Adipocyte (in vitro differentiated cells): ENCODE data around the gene TRIM34.
"Not testable (repeated sequence)": the region's sequence is repeated elsewhere in the genome, so short reads cannot be mapped to it uniquely, and the experiment has no call there.

Experiments used
- DNase-seq: peaks from one replicate; pipeline ENCODE4 v3.0.0-alpha.2; 2015; ENCODE audit warnings: low read depth
- H3K27me3 ChIP-seq: replicated peaks from 2 replicates; pipeline ENCODE4 v1.7.0; 2013; ENCODE audit warnings: mild to moderate bottlenecking, low read length, moderate library complexity; ENCODE audit not compliant: control insufficient read depth, insufficient read depth
- H3K36me3 ChIP-seq: 2 replicates; pipeline ENCODE4 v1.7.0; 2013; ENCODE audit warnings: low read length, mild to moderate bottlenecking, moderate library complexity; ENCODE audit not compliant: control insufficient read depth, insufficient read depth, severe bottlenecking
- H3K4me1 ChIP-seq: 2 replicates; pipeline ENCODE4 v1.7.0; 2013; ENCODE audit warnings: mild to moderate bottlenecking, low read length, moderate library complexity; ENCODE audit not compliant: control insufficient read depth, insufficient read depth
- H3K4me3 ChIP-seq: 2 replicates; pipeline ENCODE4 v1.7.0; 2013; ENCODE audit warnings: mild to moderate bottlenecking, low read length, moderate library complexity
- H3K9ac ChIP-seq: 2 replicates; pipeline ENCODE4 v1.7.0; 2013; ENCODE audit warnings: mild to moderate bottlenecking, low read length, moderate library complexity
- H3K9me3 ChIP-seq: 2 replicates; pipeline ENCODE4 v1.7.0; 2013; ENCODE audit warnings: mild to moderate bottlenecking, low read length, moderate library complexity; ENCODE audit not compliant: control insufficient read depth

The TRIM34 gene

DNA sequence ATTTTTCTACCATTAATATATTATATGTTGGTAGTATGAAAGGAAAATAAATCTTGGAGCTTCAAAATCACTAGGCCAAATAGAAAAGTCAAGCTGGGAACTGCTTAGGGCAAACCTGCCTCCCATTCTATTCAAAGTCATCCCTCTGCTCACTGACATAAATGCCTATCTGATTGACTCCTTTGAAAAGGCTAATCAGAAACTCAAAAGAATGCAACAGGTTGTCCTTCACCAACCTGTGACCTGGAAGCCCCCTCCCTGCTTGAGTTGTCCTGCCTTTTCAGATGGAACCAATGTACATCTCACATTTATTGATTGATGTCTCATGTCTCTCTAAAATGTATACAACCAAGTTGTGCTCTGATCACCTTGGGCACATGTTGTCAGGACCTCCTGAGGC lies 3.2 kb upstream of the TRIM34 start:
- Histone ChIP-seq H3K9ac (peak overlapping the region; percentile 56), H3K27me3 (no peaks in the 10 kb centered on the region), H3K36me3 (no peaks in the 10 kb centered on the region), H3K9me3 (no peaks in the 10 kb centered on the region), H3K4me1 (peaks cover 41% of the 10 kb centered on the region), H3K4me3 (no peak overlapping the region)
- DNase-seq = no peak

DNA sequence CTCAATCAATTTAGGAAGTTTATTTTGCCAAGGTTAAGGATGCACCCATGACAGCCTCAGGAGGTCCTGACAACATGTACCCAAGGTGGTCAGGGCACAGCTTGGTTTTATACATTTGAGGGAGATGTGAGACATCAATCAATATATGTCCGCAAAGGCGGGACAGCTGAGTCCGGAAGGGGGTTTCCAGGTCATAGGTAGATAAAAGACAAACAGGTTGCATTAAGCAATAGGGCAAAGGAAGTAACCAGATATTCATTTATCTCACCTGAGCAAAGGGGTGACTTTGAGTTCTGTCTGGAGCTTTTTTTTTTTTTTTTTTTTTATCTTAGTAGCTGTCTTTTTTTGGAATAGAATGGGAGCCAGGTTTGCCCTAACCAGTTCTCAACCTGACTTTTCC lies 2.0 kb upstream of the TRIM34 start:
- peaks cover 41% of the 10 kb centered on the region for H3K4me1 ChIP-seq
- H3K9me3 ChIP-seq = no peaks in the 10 kb centered on the region
- no peaks in the 10 kb centered on the region for H3K36me3 ChIP-seq
- no peak for DNase-seq
- H3K27me3 ChIP-seq = no peaks in the 10 kb centered on the region
- no peak overlapping the region for H3K9ac ChIP-seq
- H3K4me3 ChIP-seq = no peak overlapping the region

DNA sequence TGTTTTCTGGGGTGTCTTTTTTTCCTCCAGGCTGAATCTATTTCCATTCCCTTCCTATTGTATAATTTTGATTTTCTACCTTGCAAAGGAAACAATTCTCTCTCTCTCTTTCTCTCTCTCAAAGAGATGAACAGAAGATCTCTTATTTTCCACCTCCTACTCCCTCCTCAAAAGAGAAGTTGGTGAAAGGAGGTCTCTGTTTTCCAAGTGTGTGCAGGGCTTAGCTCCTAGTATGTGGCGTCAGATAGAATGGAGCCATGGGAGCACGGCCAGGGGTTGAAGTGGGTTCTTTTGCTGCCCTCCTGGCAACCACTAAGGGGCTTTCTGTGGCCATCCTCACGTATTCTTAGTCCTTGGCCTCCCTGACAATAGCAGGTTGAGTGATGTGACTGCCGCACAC lies 480 bp downstream of the TRIM34 start:
- peak overlapping the region; percentile 92 for H3K4me3 ChIP-seq

DNA sequence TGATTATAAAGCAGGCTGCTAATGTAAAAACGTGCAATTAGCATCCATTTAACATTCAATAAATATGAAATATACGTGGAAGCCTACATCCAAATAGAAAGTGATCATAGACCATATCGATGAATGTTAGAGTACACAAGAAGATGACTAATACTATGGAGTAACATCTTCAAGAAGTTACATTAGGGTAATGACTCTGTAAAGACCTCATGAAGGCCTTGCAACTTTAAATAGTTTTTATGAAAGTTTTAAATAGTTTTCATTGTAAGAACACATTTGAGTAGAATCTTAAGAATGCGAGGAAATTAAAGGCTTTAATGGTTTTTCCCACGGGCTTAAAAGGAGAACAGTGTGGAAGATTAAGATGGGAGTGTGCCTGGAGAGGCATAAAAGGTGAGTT lies 1.4 kb downstream of the TRIM34 start:
- Histone ChIP-seq H3K4me3 (peak overlapping the region; percentile 92), H3K4me1 (peaks cover 28% of the 10 kb centered on the region), H3K36me3 (no peaks in the 10 kb centered on the region), H3K9ac (peak overlapping the region; percentile 33), H3K27me3 (no peaks in the 10 kb centered on the region), H3K9me3 (no peaks in the 10 kb centered on the region)
- DNase-seq = peak; percentile 25

More for the DNA sequence above, 480 bp downstream of the TRIM34 start:
- no peaks in the 10 kb centered on the region for H3K27me3 ChIP-seq
- H3K4me1 ChIP-seq = peaks cover 37% of the 10 kb centered on the region
- no peak for DNase-seq
- no peaks in the 10 kb centered on the region for H3K36me3 ChIP-seq
- H3K9ac ChIP-seq = peak overlapping the region; percentile 87
- no peaks in the 10 kb centered on the region for H3K9me3 ChIP-seq

DNA sequence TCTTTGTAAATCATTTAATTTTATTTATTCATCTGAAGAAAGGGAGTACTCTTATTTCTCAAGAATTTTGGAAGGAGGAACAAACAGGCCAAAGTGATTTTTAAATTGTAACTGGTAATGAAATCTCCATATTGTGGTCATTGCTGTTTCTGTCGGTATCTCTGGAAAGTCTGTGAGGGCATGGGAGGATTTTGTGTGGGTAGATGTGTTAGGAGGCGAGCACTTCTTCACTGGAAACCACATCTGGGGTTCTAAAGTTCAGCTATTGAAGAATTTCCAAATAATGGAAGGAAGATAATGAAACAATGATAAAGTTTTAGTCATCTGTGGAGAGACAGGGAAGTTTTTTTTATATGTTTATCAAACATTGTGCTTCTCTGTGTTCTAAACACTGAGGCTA lies 6.6 kb downstream of the TRIM34 start:
- H3K27me3 ChIP-seq = no peaks in the 10 kb centered on the region
- no peak overlapping the region for H3K4me3 ChIP-seq

DNA sequence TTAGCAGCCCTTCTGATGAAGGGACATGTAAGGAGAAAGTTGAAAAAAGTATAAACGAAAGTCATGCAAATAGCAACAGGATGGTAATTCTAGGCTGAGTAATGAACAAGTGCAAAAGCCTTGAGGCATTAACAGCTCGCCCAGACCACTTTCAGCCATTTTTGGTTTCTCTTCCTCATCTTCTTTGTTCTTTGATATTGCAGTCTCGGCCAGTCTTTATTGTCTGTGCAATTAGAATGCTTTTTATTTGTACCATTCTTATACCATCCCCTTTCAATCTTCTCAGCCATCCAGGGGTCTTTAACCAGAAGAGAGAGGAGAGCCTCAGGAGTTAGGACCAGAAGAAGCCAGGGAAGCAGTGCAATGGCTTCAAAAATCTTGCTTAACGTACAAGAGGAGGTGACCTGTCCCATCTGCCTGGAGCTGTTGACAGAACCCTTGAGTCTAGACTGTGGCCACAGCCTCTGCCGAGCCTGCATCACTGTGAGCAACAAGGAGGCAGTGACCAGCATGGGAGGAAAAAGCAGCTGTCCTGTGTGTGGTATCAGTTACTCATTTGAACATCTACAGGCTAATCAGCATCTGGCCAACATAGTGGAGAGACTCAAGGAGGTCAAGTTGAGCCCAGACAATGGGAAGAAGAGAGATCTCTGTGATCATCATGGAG lies 7.3 kb downstream of the TRIM34 start:
- H3K9ac ChIP-seq = no peak overlapping the region
- no peaks in the 10 kb centered on the region for H3K4me1 ChIP-seq
- H3K27me3 ChIP-seq = no peaks in the 10 kb centered on the region
- peaks cover 17% of the 10 kb centered on the region for H3K36me3 ChIP-seq
- no peak for DNase-seq
- no peak overlapping the region for H3K4me3 ChIP-seq
- H3K9me3 ChIP-seq = no peaks in the 10 kb centered on the region

More for the DNA sequence above, 6.6 kb downstream of the TRIM34 start:
- peaks cover 16% of the 10 kb centered on the region for H3K36me3 ChIP-seq
- H3K9me3 ChIP-seq = no peaks in the 10 kb centered on the region
- H3K4me1 ChIP-seq = peaks cover 1% of the 10 kb centered on the region
- DNase-seq = no peak
- no peak overlapping the region for H3K9ac ChIP-seq

DNA sequence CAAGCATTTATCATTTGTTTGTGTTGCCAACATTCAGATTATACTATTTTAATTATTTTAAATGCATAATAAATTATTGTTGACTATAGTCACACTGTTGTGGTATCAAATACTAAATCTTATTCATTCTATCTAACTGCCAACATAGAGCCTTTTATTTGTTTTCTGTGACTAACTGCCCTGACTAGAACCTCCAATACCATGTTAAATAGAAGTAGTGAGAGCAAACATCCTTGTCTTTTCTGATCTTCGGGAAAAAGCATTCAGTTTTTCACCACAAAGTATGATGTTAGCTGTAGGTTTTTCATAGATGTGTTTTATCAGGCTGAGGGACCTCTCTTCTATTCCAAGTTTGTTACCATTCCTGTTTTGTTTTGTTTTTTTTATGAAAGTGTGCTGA lies 15.2 kb downstream of the TRIM34 start:
- Histone ChIP-seq H3K36me3 (peaks cover 15% of the 10 kb centered on the region), H3K4me3 (no peak overlapping the region), H3K4me1 (no peaks in the 10 kb centered on the region), H3K27me3 (no peaks in the 10 kb centered on the region), H3K9me3 (no peaks in the 10 kb centered on the region), H3K9ac (no peak overlapping the region)
- no peak for DNase-seq

DNA sequence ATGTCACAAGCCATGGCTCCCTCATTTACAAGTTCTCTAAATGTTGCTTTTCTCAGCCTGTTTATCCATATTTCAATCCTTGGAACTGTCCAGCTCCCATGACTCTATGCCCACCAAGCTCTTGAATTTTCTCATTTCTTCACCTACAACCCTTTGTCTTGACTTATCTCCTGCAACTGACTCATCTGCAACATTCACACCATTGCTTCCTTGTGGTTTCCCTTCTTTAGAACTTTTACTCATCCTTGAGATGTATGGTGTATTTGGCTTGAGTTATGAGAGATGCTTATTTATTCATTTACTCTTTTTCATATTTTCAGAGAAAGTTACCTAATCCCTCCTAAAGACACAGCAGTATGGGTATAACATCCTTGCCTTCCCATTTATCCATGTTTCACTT lies 18.8 kb downstream of the TRIM34 start:
- H3K27me3 ChIP-seq = no peaks in the 10 kb centered on the region
- H3K9ac ChIP-seq = no peak overlapping the region
- H3K36me3 ChIP-seq = peaks cover 10% of the 10 kb centered on the region
- H3K9me3 ChIP-seq = no peaks in the 10 kb centered on the region
- no peak overlapping the region for H3K4me3 ChIP-seq
- no peak for DNase-seq
- no peaks in the 10 kb centered on the region for H3K4me1 ChIP-seq

DNA sequence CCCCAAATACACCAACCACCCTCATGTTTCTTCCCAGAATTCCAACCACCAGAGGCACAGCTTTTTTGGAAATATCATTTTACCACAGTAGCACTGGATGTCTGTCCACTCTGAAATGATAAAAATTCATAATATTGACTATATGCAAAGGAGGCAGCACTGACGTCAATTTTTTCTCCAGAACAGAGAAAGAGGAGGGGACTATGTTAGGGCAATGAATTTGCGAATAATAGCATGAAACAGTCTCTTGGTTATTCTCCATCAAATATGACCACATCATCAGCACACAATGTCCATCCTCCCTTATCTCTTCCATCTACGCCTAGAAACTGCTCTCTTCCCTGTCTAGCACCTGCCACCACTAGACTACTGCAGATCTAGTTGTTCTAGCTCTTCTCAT lies 21.3 kb downstream of the TRIM34 start:
- no peaks in the 10 kb centered on the region for H3K4me1 ChIP-seq
- no peak for DNase-seq
- no peak overlapping the region for H3K9ac ChIP-seq
- peaks cover 10% of the 10 kb centered on the region for H3K36me3 ChIP-seq
- no peak overlapping the region for H3K4me3 ChIP-seq
- no peaks in the 10 kb centered on the region for H3K27me3 ChIP-seq
- no peaks in the 10 kb centered on the region for H3K9me3 ChIP-seq

DNA sequence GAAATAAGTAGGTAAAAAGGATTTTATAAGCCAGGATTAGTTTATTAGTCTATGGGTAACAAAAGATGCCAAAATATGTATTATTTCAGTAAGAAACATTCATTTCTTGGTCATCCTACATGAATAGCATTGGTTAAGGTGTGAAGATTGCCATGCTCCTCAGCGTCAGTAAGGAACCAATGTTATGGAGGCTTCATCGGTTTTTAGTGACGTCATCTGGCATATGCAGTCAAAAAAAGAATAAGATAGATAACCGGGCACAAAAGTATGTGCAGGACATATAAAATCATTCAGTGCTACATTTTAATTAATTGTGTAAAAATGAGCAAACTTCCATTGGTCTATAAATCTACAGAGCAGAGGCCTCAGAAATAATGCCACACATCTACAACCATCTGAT lies 30.7 kb downstream of the TRIM34 start:
- Histone ChIP-seq H3K4me1 (no peaks in the 10 kb centered on the region), H3K36me3 (no peaks in the 10 kb centered on the region), H3K9me3 (peaks cover 8% of the 10 kb centered on the region), H3K27me3 (no peaks in the 10 kb centered on the region), H3K9ac (no peak overlapping the region), H3K4me3 (no peak overlapping the region)
- DNase-seq = no peak

DNA sequence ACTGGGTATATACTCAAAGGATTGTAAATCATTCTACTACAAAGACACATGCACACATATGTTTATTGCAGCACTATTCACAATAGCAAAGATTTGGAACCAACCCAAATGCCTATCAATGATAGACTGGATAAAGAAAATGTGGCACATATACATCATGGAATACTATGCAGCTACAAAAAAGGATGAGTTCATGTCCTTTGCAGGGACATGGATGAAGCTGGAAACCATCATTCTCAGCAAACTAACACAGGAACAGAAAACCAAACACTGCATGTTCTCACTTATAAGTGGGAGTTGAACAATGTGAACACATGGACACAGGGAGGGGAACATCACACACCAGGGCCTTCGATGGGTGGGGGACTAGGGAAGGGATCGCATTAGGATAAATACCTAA lies 32.2 kb downstream of the TRIM34 start:
- H3K4me3 ChIP-seq, DNase-seq, H3K36me3 ChIP-seq, H3K9ac ChIP-seq, H3K9me3 ChIP-seq, H3K4me1 ChIP-seq, H3K27me3 ChIP-seq: not testable (repeated sequence)

DNA sequence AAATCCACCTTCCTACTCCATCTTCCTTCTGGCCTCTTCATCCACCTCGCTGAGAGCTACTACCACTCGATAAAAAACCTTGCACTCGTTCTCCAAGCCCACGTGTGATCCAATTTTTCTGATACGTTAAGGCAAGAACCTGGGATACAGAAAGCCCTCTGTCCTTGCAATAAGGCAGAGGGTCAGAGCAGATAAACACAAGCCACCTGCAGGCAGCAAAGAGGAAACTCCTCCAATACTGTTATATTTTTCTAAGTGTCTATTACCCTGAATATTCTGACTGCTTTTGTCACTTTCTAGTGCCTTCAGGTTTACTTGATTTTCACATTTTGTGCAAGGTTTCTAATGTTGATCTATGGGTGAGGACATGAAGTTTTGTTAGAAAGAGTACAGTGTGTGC lies 33.5 kb downstream of the TRIM34 start:
- Histone ChIP-seq H3K9ac (no peak overlapping the region), H3K27me3 (no peaks in the 10 kb centered on the region), H3K36me3 (peaks cover under 1% of the 10 kb centered on the region), H3K4me1 (no peaks in the 10 kb centered on the region), H3K9me3 (no peaks in the 10 kb centered on the region), H3K4me3 (no peak overlapping the region)
- no peak for DNase-seq
